ENCODE results near the gene DSCAM.
"Not testable (repeated sequence)": the region's sequence is repeated elsewhere in the genome, so short reads cannot be mapped to it uniquely, and the experiment has no call there.

DSCAM gene

GRCh38 chr21:40067751-40068150, 779.2 kb downstream of the DSCAM start:
- DNase-seq, result no peak

- DNase-seq, result no peak
These were observed 780.7 kb downstream of the DSCAM start for GRCh38 chr21:40066221-40066620.

GRCh38 chr21:40060083-40060677, 786.8 kb downstream of the DSCAM start:
- peak; percentile 26 for DNase-seq

- DNase-seq, result no peak
These were observed 789.6 kb downstream of the DSCAM start for GRCh38 chr21:40057331-40057730.

- DNase-seq, result no peak
These were observed 790.9 kb downstream of the DSCAM start for GRCh38 chr21:40056031-40056430.

GRCh38 chr21:40054403-40054802, 792.6 kb downstream of the DSCAM start:
- peak; percentile 99 for DNase-seq

GRCh38 chr21:40053007-40053406, 794.0 kb downstream of the DSCAM start:
- DNase-seq, result peak; percentile 78

GRCh38 chr21:40052276-40052675, 794.7 kb downstream of the DSCAM start:
- DNase-seq, result no peak

GRCh38 chr21:40051801-40052200, 795.2 kb downstream of the DSCAM start:
- DNase-seq, result no peak

GRCh38 chr21:40049931-40050290, 797.0 kb downstream of the DSCAM start:
- DNase-seq, result no peak

GRCh38 chr21:40049031-40049930, 797.7 kb downstream of the DSCAM start:
- DNase-seq, result peak; percentile 17

- no peak for DNase-seq
These were observed 798.8 kb downstream of the DSCAM start for GRCh38 chr21:40047993-40048730.

- DNase-seq, result no peak
These were observed 799.7 kb downstream of the DSCAM start for GRCh38 chr21:40047211-40047610.

- no peak for DNase-seq
These were observed 803.1 kb downstream of the DSCAM start for GRCh38 chr21:40043866-40044265.

GRCh38 chr21:40043423-40043822, 803.5 kb downstream of the DSCAM start:
- DNase-seq, result no peak

GRCh38 chr21:40041446-40041845, 805.5 kb downstream of the DSCAM start:
- DNase-seq, result no peak

GRCh38 chr21:40033156-40033782, 813.7 kb downstream of the DSCAM start:
- DNase-seq, result not testable (repeated sequence)

- DNase-seq, result no peak
These were observed 817.1 kb downstream of the DSCAM start for GRCh38 chr21:40029888-40030287.

- DNase-seq, result not testable (repeated sequence)
These were observed 818.6 kb downstream of the DSCAM start for GRCh38 chr21:40028393-40028792.

- no peak for DNase-seq
These were observed 825.2 kb downstream of the DSCAM start for GRCh38 chr21:40021558-40022351.

- no peak for DNase-seq
These were observed 826.3 kb downstream of the DSCAM start for GRCh38 chr21:40020651-40021050.

- DNase-seq, result no peak
These were observed 828.0 kb downstream of the DSCAM start for GRCh38 chr21:40018871-40019475.
